Mesothelial cell of epicardium (in vitro differentiated cells): ENCODE data around the gene OTOF. TPM values are rescaled to one million over a fixed set of nuclear protein-coding genes. Genes with fewer than 3 reads are reported as not detected.

Experiments
- DNase-seq, 2 experiments: peaks; one replicate each; pipeline ENCODE4 v3.0.0; 2021; ENCODE audit warnings: low spot score in 2 of 2; ENCODE audit not compliant: unreplicated experiment in 2 of 2
- H3K27ac Mint-ChIP-seq: 2 replicates; pipeline ENCODE4 v1.8.0; 2021; ENCODE audit warnings: mixed read lengths
- H3K27me3 Mint-ChIP-seq: 2 replicates; pipeline ENCODE4 v1.8.0; 2021; ENCODE audit warnings: low read depth, mixed read lengths
- H3K36me3 Mint-ChIP-seq: 2 replicates; pipeline ENCODE4 v1.8.0; 2021; ENCODE audit warnings: mixed read lengths
- H3K4me1 Mint-ChIP-seq: 2 replicates; pipeline ENCODE4 v1.8.0; 2021; ENCODE audit warnings: mixed read lengths
- H3K4me3 Mint-ChIP-seq: 2 replicates; pipeline ENCODE4 v1.8.0; 2021; ENCODE audit warnings: mild to moderate bottlenecking, moderate library complexity, mixed read lengths
- H3K9me3 Mint-ChIP-seq: 2 replicates; pipeline ENCODE4 v1.8.0; 2021; ENCODE audit warnings: mixed read lengths
- CTCF ChIP-seq: fragments of 200-600 bp; sonication (generic); IDR thresholded peaks from one replicate; pipeline ENCODE4 v1.5.0; 2021; ENCODE audit warnings: antibody characterized with exemption; ENCODE audit not compliant: unreplicated experiment
- total RNA-seq: library from RNA; stranded (reverse); gene quantifications from 3 replicates; pipeline ENCODE4 v1.2.1, GENCODE V29; 2021

OTOF gene
- total RNA-seq, 1 donor from 2014 or later = 0.16 TPM

- Mint-ChIP-seq H3K36me3 (no peaks in the 10 kb centered on the region), H3K9me3 (no peaks in the 10 kb centered on the region), H3K4me3 (no peak overlapping the region), H3K27me3 (peaks cover 3% of the 10 kb centered on the region), H3K4me1 (no peaks in the 10 kb centered on the region), H3K27ac (no peak overlapping the region)
- TF ChIP-seq CTCF = no peak
- no peak for DNase-seq
These were observed 70.4 kb downstream of the OTOF start for GRCh38 chr2:26407526-26407925.

Other genes starting within 250 kb of the OTOF start
- gene HADHA, start 233.5 kb downstream of the OTOF start, total RNA-seq = 95.5 to 100 TPM (median 97.4 TPM) in 3 replicates
- gene HADHB, start 233.2 kb downstream of the OTOF start, total RNA-seq = 79.4 to 85.5 TPM (median 83.2 TPM) in 3 replicates
- gene SELENOI, start 132.0 kb downstream of the OTOF start, total RNA-seq = 28.1 to 32.0 TPM (median 29.1 TPM) in 3 replicates
- 0.20 to 0.83 TPM (median 0.22 TPM) in 3 replicates for gene ADGRF3, start 131.3 kb downstream of the OTOF start, total RNA-seq
- 0.18 to 0.59 TPM (median 0.22 TPM) in 3 replicates for gene DRC1, start 76.2 kb downstream of the OTOF start, total RNA-seq
- gene CIB4, start 163.2 kb upstream of the OTOF start, total RNA-seq = not detected in 3 replicates
- 6.3 to 6.9 TPM (median 6.6 TPM) in 3 replicates for gene KCNK3, start 214.6 kb upstream of the OTOF start, total RNA-seq